Measurements from ENCODE around the gene HSD17B11.

HSD17B11 gene

GRCh38 chr4:87428979-87429378 lies 38.0 kb upstream of the HSD17B11 start:
- no peaks in the 10 kb centered on the region for H4K20me1 ChIP-seq (ENCODE audit: insufficient read depth, low read length, poor library complexity, severe bottlenecking)
- H3K9me2 ChIP-seq (replicated peaks; ENCODE audit: low read depth, low read length), result no peaks in the 10 kb centered on the region
- H3K4me1 ChIP-seq (ENCODE audit: insufficient read depth, low read length, poor library complexity, severe bottlenecking), result peaks cover 34% of the 10 kb centered on the region
- no peak overlapping the region for H3K4me3 ChIP-seq (ENCODE audit: low read length, poor library complexity, severe bottlenecking)
- no peak overlapping the region for H3K9ac ChIP-seq (ENCODE audit: low read depth, low read length, poor library complexity, severe bottlenecking)
- no peaks in the 10 kb centered on the region for H3F3A ChIP-seq (ENCODE audit: low read depth)
- TF ChIP-seq EZH2phosphoT487 (IDR thresholded peaks at IDR 0.05; ENCODE audit: borderline replicate concordance), result no peak
- TF ChIP-seq, protein P1, sequence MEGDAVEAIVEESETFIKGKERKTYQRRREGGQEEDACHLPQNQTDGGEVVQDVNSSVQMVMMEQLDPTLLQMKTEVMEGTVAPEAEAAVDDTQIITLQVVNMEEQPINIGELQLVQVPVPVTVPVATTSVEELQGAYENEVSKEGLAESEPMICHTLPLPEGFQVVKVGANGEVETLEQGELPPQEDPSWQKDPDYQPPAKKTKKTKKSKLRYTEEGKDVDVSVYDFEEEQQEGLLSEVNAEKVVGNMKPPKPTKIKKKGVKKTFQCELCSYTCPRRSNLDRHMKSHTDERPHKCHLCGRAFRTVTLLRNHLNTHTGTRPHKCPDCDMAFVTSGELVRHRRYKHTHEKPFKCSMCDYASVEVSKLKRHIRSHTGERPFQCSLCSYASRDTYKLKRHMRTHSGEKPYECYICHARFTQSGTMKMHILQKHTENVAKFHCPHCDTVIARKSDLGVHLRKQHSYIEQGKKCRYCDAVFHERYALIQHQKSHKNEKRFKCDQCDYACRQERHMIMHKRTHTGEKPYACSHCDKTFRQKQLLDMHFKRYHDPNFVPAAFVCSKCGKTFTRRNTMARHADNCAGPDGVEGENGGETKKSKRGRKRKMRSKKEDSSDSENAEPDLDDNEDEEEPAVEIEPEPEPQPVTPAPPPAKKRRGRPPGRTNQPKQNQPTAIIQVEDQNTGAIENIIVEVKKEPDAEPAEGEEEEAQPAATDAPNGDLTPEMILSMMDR (conservative IDR thresholded peaks at IDR 0.05; ENCODE audit: low read length), result no peak
- H3K36me3 ChIP-seq (ENCODE audit: insufficient read depth, low read length), result no peaks in the 10 kb centered on the region
- H3K27me3 ChIP-seq (ENCODE audit: insufficient read depth, low read length, poor library complexity, severe bottlenecking), result no peaks in the 10 kb centered on the region
- H2AFZ ChIP-seq (ENCODE audit: low read length), result no peak overlapping the region
- peaks cover 22% of the 10 kb centered on the region for H3K79me2 ChIP-seq (ENCODE audit: insufficient read depth, low read length)
- no peak overlapping the region for H3K4me2 ChIP-seq (ENCODE audit: low read depth, low read length, poor library complexity, severe bottlenecking)
- no peaks in the 10 kb centered on the region for H3K9me3 ChIP-seq (ENCODE audit: insufficient read depth, low read depth, low read length)

GRCh38 chr4:87427518-87427868 lies 36.5 kb upstream of the HSD17B11 start:
- H3K9ac ChIP-seq (ENCODE audit: low read depth, low read length, poor library complexity, severe bottlenecking), result no peak overlapping the region
- H3K9me2 ChIP-seq (replicated peaks; ENCODE audit: low read depth, low read length), result no peaks in the 10 kb centered on the region
- peak overlapping the region; percentile 48 for H3K4me2 ChIP-seq (ENCODE audit: low read depth, low read length, poor library complexity, severe bottlenecking)
- peaks cover 34% of the 10 kb centered on the region for H3K79me2 ChIP-seq (ENCODE audit: insufficient read depth, low read length)
- H4K20me1 ChIP-seq (ENCODE audit: insufficient read depth, low read length, poor library complexity, severe bottlenecking), result no peaks in the 10 kb centered on the region
- H3K27me3 ChIP-seq (ENCODE audit: insufficient read depth, low read length, poor library complexity, severe bottlenecking), result no peaks in the 10 kb centered on the region
- H2AFZ ChIP-seq (ENCODE audit: low read length), result no peak overlapping the region
- TF ChIP-seq, protein P1 (conservative IDR thresholded peaks at IDR 0.05; ENCODE audit: low read length), result no peak
- TF ChIP-seq EZH2phosphoT487 (IDR thresholded peaks at IDR 0.05; ENCODE audit: borderline replicate concordance), result no peak
- H3K4me3 ChIP-seq (ENCODE audit: low read length, poor library complexity, severe bottlenecking), result no peak overlapping the region
- H3K4me1 ChIP-seq (ENCODE audit: insufficient read depth, low read length, poor library complexity, severe bottlenecking), result peaks cover 41% of the 10 kb centered on the region
- H3K36me3 ChIP-seq (ENCODE audit: insufficient read depth, low read length), result no peaks in the 10 kb centered on the region
- no peaks in the 10 kb centered on the region for H3F3A ChIP-seq (ENCODE audit: low read depth)
- no peaks in the 10 kb centered on the region for H3K9me3 ChIP-seq (ENCODE audit: insufficient read depth, low read depth, low read length)

- no peaks in the 10 kb centered on the region for H3K9me3 ChIP-seq (ENCODE audit: insufficient read depth, low read depth, low read length)
- H3K9me2 ChIP-seq (replicated peaks; ENCODE audit: low read depth, low read length), result no peaks in the 10 kb centered on the region
- H2AFZ ChIP-seq (ENCODE audit: low read length), result no peak overlapping the region
- no peaks in the 10 kb centered on the region for H3K27me3 ChIP-seq (ENCODE audit: insufficient read depth, low read length, poor library complexity, severe bottlenecking)
- no peak for TF ChIP-seq EZH2phosphoT487 (IDR thresholded peaks at IDR 0.05; ENCODE audit: borderline replicate concordance)
- TF ChIP-seq, protein P1 (conservative IDR thresholded peaks at IDR 0.05; ENCODE audit: low read length), result no peak
- H3K36me3 ChIP-seq (ENCODE audit: insufficient read depth, low read length), result no peaks in the 10 kb centered on the region
- no peaks in the 10 kb centered on the region for H4K20me1 ChIP-seq (ENCODE audit: insufficient read depth, low read length, poor library complexity, severe bottlenecking)
- peaks cover 35% of the 10 kb centered on the region for H3K79me2 ChIP-seq (ENCODE audit: insufficient read depth, low read length)
- no peak overlapping the region for H3K4me3 ChIP-seq (ENCODE audit: low read length, poor library complexity, severe bottlenecking)
- H3K4me1 ChIP-seq (ENCODE audit: insufficient read depth, low read length, poor library complexity, severe bottlenecking), result peaks cover 44% of the 10 kb centered on the region
- no peak overlapping the region for H3K9ac ChIP-seq (ENCODE audit: low read depth, low read length, poor library complexity, severe bottlenecking)
- peak overlapping the region; percentile 25 for H3K4me2 ChIP-seq (ENCODE audit: low read depth, low read length, poor library complexity, severe bottlenecking)
- H3F3A ChIP-seq (ENCODE audit: low read depth), result no peaks in the 10 kb centered on the region
Observed at GRCh38 chr4:87426865-87427517, 36.0 kb upstream of the HSD17B11 start.

All from Loucy (cell line).